ENCODE results near the gene ATG4A. TPM values are rescaled to one million over a fixed set of nuclear protein-coding genes. Genes with fewer than 3 reads are reported as not detected.

Gene ATG4A
- total RNA-seq, 2 donors from 2014 or later: 17.2 to 18.1 TPM

DNA sequence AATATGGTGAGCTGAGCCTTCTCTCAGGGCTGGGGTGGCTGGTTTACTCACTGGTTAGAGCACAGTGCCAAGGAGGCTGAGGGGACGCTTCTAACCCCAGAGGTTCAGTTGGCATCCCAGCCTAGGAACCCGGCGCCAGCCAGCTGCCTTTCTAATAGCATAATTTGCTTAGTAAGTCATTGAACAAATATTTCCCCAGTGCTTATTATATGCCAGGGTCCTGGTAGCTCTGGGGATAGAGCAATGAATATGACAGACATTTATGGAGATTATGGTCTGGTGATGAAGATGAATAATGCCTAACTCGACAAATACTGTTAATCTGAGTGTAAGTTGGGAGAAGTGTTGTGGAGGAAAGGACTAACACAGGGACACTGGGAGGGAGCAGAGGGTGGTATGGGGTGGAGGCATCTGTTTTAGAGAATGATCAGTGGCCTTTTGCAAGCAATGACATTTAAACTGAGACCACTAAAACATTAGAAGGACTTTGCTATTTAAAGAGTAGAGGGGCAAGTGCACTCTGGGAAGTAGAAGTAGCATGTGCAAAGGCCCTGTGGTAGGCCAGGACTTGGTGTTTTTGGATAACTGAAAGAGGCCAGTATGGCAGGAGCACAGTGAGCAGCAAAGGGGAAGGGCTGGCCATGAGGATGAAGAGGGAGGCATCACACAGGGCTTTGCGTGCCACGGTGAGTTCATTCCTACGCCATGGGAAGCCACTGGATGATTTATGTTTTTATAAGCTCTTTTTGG is 71.9 kb downstream of the ATG4A start:
- no peak for DNase-seq
- ATAC-seq: no peak
- intact Hi-C loops (cut with DNase I): no loop called here

DNA sequence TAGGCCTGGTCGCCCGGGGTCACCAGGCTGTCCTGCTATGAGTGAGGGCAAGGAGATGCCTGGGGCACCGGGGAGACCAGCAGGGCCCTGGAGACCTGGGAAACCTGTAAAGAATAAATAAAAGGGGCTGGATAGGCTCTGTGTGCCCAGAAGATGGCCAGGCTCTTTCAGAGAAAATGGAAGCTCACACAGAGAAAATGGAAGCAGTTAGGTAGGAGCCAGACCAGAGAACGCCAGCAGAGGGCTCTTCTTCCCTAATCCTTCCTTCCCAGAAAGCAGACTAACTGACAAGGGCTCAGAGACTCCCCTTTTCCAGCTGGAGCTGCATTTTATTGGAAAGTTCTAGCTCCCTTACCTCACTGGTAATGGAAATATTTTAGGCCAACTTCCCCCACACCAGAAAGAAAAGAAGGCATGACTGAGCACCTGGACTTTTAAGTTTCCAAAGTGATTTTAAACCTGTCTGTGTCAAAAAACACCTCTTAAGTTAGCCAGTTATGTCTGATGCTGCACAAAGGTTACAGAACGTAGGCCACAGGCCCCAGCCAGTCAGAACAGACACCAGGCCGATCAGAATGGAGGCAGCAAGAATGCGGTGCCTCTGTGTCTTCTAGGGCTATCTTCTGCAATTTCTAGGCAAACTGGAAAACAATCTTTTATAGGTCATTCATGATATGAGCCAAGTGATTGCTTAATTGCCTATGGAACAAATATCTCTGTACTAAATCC is 74.0 kb downstream of the ATG4A start:
- DNase-seq: no peak
- peak in 1 of 2 donors; percentile 62 for ATAC-seq
- intact Hi-C loops (cut with DNase I): no loop called here

DNA sequence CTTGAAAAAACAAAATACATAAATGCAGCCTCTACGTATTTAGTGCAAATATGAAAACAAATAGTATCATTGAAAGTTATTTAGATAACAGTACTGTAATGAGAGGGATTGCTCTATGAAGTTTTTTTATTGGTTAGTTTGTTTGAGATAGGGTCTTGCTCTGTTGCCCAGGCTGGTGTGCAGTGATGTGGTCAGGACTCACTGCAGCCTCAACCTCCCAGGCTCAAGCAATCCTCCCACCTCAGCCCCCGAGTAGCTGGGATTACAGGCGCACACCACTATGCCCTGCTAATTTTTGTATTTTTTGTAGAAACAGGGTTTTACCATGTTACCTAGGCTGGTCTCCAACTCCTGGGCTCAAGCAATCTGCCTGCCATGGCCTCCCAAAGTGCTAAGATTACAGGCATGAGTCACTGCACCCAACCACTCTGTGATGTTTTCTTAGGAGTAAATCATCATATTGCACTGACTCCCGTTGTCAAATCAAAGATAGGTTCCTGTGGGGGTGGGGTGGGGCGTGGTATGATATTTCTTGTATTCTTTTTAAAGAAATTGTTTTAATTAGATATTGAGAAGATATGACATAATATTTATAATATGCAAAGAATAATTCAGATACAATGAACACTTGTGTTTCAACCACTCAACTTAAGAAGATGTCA is 75.8 kb downstream of the ATG4A start:
- DNase-seq (no peak), ATAC-seq (peak in 1 of 2 donors; percentile 36)
- intact Hi-C loops (cut with DNase I): no loop called here

DNA sequence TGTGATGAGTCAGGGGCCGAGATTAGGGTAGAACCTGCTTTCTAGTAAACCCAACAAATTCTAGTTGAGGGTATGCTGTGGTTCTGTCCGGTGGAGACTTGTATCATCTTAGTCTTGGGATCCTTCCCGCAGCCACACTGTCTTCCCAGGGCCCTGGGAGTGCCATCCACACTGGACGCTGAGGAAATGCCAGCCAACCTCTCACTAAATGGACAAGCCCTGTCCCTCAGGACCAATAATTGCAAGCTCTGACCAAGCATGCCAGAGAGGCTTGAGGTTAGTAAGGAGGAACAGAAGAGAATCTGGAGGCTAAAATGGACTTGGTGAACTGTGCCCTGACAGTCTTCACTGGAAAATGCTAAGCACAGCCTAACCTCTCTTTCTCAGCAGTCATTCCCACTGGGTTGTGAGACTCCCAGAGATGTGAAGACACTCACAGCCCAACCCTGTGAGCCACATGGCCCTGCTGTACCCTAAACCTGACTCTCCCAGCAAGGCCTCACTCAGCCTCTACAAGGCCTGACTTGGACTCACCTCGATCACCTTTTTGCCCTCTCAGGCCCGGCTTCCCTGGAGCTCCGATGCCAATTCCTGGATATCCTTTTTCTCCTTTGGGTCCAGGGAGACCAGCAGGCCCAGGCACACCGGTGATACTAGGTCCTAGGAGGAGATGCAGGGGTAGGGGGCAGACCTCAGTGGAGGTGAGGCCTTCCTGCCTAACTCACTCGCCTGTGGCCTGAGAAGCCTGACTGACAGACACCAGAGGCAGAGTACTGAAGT is 77.6 kb downstream of the ATG4A start:
- ATAC-seq: no peak
- no peak for DNase-seq
- intact Hi-C loops (cut with DNase I): no loop called here

DNA sequence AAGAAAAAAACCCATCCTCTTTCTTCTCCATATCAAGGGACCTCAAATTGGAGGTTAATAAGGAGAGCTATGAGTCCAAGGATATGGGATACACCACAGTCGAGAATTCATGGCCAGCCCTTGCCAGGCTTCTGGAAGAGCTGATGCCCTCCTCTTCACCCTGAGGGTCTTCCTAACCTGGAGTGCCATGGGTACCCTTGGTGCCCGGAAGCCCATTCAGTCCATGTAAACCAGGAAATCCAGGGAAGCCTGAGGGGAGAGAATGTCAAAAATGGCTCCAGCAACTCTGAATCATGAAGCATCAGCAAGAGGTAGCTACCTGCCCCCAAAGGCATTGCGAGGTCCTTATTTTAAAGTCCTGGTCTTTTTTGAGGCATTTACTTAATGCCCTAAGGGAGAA is 78.2 kb downstream of the ATG4A start:
- intact Hi-C loops (cut with DNase I): no loop called here
- DNase-seq (no peak), ATAC-seq (no peak)

DNA sequence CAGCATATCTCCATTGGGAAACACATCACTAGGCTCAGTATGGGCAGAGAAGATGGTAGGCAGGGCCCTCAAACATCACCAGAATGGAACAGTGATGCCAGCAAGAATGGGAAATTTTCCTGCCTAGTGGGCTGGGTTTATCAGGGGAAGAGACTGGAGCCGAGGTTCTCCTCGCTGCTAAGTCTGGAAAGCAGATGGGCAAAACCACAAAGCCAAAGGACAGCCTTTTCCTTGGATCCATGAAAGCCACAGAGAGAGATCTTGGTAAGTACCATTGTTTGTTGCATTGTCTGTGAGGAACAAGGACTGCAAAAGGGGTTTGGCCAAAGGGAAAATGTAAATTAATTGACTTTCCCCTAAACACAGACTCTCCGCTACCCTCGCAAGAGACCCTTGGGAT is 80.1 kb downstream of the ATG4A start:
- intact Hi-C loops (cut with DNase I): no loop called here
- no peak for DNase-seq
- ATAC-seq: no peak

DNA sequence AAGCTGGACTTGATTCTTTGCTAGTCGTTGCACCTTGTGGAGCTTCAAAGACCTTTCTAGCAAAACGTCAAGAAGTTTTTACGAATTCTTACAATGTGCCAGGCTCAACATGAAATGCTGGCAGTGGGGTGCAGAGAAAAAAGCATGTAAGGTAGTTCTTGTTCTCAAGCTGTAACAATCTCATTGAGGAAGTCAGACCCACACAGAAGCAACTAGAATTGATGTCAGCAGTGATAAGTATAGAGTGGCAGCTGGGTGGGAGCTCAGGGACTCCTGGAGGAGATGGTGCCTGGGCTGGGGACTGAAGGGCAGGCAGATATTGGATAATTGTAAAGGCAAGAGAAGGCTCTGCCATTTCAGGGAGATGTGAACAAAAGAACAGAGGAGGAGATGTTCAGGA is 82.3 kb downstream of the ATG4A start:
- intact Hi-C loops (cut with DNase I): no loop called here
- no peak for ATAC-seq
- DNase-seq: no peak

DNA sequence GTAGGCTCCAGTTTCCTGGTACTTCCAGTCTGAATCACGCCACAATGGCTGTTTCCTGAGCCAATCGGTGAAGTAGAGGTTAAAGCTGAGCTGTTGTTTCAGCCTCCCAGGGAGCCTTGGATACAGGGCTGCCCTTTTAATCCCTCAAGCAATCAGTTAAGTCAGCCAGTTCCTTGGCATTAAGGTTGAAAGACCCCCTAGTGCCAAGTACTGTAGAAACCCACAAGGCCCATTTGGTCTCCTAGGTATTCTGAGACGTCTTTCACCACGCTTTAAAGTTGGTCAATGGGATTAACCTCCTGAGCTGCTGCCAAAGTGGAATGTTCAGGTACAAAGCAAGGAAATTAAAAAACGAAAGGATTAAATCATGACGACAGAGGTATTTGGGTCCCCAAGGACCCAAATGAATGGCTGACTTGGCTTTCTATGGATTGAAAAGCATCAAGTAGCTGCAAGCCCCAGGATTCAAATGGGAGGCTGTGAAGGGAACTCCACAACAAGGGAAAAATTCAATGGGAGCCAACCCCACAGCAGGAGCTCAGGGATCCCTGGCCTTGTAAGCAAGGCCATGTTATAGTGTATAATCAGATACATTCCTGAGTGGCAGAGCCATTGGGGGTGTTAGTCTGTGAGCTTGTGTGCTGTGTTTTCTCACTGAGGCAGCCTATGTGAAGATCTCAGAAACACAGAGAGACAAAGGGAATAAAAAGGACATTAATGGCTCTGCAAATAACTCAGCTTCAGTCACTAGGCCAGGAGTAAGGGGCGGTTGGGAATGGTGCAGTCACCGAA is 86.0 kb downstream of the ATG4A start:
- ATAC-seq (no peak), DNase-seq (no peak)
- intact Hi-C loops (cut with DNase I): no loop called here

DNA sequence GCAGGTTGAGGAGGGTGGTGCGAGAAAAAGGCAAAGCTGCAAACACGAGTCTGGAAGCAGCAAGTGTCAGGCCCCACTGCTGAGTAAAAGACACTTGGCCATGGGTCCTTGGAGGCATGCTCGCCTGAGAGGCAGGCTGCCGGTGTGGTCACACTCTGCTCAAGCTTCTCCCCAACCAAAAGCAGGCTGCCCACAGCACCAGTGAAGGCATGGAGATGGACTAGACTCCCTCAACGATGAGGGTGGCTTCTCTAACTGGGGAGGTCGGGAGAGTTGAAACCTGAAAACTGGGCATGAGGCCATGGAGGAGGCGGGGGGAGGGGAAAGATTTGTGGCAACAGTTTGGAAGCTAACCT is 86.5 kb downstream of the ATG4A start:
- no peak for ATAC-seq
- no peak for DNase-seq
- intact Hi-C loops (cut with DNase I): no loop called here

DNA sequence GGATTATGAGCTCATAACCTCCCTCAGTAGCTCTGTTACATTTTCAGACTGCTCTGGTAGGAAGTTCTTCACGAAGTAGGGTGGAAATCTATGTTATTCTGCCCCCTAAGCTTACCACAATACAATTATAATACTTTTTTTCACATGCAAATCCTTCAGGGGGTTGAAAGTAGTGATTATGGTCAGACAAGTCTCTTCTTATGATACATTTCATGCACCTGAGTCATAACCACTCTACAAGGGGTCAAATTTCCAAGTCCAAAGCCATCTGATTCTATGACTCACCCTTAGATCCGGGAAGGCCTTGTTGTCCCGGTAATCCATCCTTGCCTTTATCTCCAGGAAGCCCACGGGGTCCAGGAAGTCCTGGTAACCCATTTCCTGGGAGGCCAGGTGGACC is 95.2 kb downstream of the ATG4A start:
- DNase-seq: no peak
- no peak for ATAC-seq
- intact Hi-C loops (cut with DNase I): no loop called here

DNA sequence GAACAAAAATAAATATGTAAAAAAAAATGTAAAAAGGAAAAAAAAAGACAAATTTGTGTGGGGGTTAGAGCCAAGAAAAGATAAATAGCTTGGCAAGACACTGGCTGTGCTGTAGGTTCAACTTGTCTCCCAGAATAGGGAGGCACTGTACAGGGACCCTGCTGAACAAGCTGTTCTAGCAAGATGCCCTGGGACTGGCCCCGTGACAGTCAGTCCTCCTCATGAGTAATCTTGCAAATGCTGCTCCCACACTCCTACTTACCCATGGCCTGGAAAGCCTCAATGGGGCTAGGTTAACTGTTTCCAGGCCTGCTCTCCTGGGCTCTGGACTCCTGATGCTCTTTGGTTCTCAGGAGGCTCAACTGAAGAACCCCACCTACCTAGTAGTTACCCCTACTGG is 106.8 kb downstream of the ATG4A start:
- ATAC-seq: peak in 1 of 2 donors; percentile 45
- intact Hi-C loops (cut with DNase I): no loop called here
- DNase-seq: no peak

DNA sequence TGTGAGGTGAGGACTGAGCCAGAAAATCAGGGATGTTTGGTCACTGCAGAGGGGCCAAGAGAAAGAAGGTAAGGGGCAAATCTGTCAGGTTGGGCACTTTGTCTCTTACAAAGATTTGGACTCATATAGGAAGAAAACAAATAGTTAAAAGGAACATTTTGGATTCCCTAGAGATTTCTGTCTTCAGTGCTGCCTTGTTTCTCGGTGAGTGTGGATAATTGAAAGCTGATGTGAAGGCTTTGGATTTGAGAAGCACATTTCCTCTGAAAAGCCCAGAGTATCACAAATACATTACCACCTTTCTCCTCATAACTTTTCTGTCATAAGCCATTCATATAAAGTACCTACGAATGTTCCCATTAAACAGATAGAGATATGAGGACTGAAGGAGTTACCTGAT is 107.5 kb downstream of the ATG4A start:
- intact Hi-C loops (cut with DNase I): no loop called here
- ATAC-seq (no peak), DNase-seq (no peak)

DNA sequence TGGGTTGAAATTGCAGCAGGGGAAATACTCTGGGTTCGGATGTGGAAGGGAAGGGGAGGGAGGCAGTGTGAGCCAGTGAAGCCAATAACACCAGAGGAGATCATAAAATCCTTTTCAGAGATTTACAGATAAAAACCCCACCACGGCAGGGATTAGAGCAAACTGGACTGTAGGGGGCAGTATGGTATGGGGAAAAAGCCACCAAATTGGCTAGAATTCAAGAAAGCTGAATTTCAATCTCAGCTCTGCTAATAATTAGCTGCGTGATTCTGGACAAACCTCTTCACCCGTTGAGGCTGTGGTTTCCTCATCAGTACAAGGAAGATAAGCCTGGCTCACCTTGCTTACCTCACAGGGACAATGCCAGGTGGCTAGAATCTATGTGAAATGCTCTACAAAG is 108.1 kb downstream of the ATG4A start:
- DNase-seq: no peak
- intact Hi-C loops (cut with DNase I): loop anchor here in 1 of 2 donors (10.0 kb wide), 2 partner anchors 355 to 1275 kb away; no protein-coding TSS in a partner anchor
- no peak for ATAC-seq

DNA sequence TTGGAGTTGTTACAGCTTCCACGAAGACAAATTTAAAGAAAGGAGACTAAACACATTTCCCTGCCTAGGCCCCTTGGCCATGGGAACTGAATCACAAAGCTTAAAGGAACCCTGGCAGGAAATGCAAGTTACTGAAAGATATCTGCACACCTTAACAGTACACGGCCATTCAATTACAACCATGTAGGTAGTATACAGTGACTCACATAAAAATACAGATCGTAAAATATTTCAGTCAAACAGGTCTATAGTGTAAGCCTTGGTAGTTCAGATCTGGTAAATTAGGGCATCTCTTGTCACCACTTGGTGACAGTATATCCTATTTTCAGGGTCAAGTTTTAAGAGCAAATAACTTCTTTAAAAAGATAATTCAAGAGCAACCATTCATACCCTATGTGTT is 112.0 kb downstream of the ATG4A start:
- no peak for DNase-seq

More for the DNA sequence above, 112.0 kb downstream of the ATG4A start:
- no peak for ATAC-seq
- intact Hi-C loops (cut with DNase I): loop anchor here in 1 of 2 donors (10.0 kb wide), 2 partner anchors 351 to 1271 kb away; no protein-coding TSS in a partner anchor

Other genes starting within 250 kb of the ATG4A start
- not detected for gene TEX13B, start 109.4 kb upstream of the ATG4A start, total RNA-seq
- not detected for gene VSIG1, start 46.7 kb upstream of the ATG4A start, total RNA-seq
- gene PSMD10, start 236 bp upstream of the ATG4A start, total RNA-seq: 10 to 100 TPM; 23.8 to 27.6 TPM

All from left cardiac atrium (tissue), 4 donors.